CD4-positive, alpha-beta T cell (primary cell): Measurements from ENCODE around the gene MACROD2. TPM values are rescaled to one million over a fixed set of nuclear protein-coding genes. Genes with fewer than 3 reads are reported as not detected.

ENCODE experiments used
- ATAC-seq: fragments of 200-7000 bp; cut with Tn5 transposase; one replicate; pipeline ENCODE4 v1.10.0; 2022; ENCODE audit warnings: mild to moderate bottlenecking; ENCODE audit not compliant: poor library complexity
- CTCF ChIA-PET: fragments of 350-600 bp; sonication (Branson Sonifier 250); formaldehyde crosslinking; loops from one replicate; lab custom pipeline; 2021; ENCODE audit warnings: antibody characterized with exemption, inconsistent platforms; lab: Charles Lee
- POLR2A ChIA-PET: fragments of 350-600 bp; sonication (Branson Sonifier 250); formaldehyde crosslinking; loops from one replicate; lab custom pipeline; 2021; ENCODE audit warnings: antibody characterized with exemption, inconsistent platforms; lab: Charles Lee
- DNase-seq, 14 experiments: peaks; one replicate each; pipeline ENCODE4 v3.0.0-alpha.2; 2013 to 2020; ENCODE audit warnings: mixed read lengths in 2 of 14
- H3K27ac ChIP-seq, 2 donors: one replicate each; pipeline versions ENCODE4 v1.5.1 to v1.7.0; 2013; ENCODE audit warnings: low read length in 2 of 2, low read depth in 1 of 2, mild to moderate bottlenecking in 1 of 2
- H3K27me3 ChIP-seq, 2 experiments: 1 replicate in 1 of 2; 2 replicates in 1 of 2; pipeline versions ENCODE4 v1.6.1 to v1.7.0; 2013; ENCODE audit warnings: low read length in 2 of 2, control low read depth in 1 of 2, mild to moderate bottlenecking in 1 of 2, moderate library complexity in 1 of 2; ENCODE audit not compliant: insufficient read depth in 2 of 2, control insufficient read depth in 1 of 2
- H3K36me3 ChIP-seq: one replicate; pipeline ENCODE4 v1.6.1; 2013; ENCODE audit warnings: low read length, control low read depth; ENCODE audit not compliant: insufficient read depth
- H3K4me1 ChIP-seq: one replicate; pipeline ENCODE4 v1.6.1; 2013; ENCODE audit warnings: low read length, control low read depth; ENCODE audit not compliant: insufficient read depth
- H3K4me3 ChIP-seq: one replicate; pipeline ENCODE4 v1.5.1; 2013; ENCODE audit warnings: mild to moderate bottlenecking, low read length, moderate library complexity
- H3K9me3 ChIP-seq, 2 experiments: 1 replicate in 1 of 2; 2 replicates in 1 of 2; pipeline versions ENCODE4 v1.6.1 to v1.7.0; 2013; ENCODE audit warnings: low read length in 2 of 2, mild to moderate bottlenecking in 2 of 2, control low read depth in 1 of 2, moderate library complexity in 1 of 2; ENCODE audit not compliant: control insufficient read depth in 1 of 2, insufficient read depth in 1 of 2
- H3K27ac Mint-ChIP-seq: one replicate; pipeline ENCODE4 v1.8.0; 2020; ENCODE audit warnings: mixed read lengths
- H3K27me3 Mint-ChIP-seq: one replicate; pipeline ENCODE4 v1.8.0; 2021; ENCODE audit warnings: mixed read lengths
- H3K36me3 Mint-ChIP-seq: one replicate; pipeline ENCODE4 v1.8.0; 2021; ENCODE audit warnings: low read depth, mixed read lengths
- H3K4me1 Mint-ChIP-seq: one replicate; pipeline ENCODE4 v1.8.0; 2021; ENCODE audit warnings: low read depth, mixed read lengths
- H3K4me3 Mint-ChIP-seq: one replicate; pipeline ENCODE4 v1.8.0; 2020; ENCODE audit warnings: mild to moderate bottlenecking, mixed read lengths
- H3K9me3 Mint-ChIP-seq: one replicate; pipeline ENCODE4 v1.8.0; 2020; ENCODE audit warnings: mixed read lengths
- intact Hi-C, 2 experiments: fragments of 100-400 bp; cut with DNase I in 1 of 2; cut with micrococcal nuclease in 1 of 2; formaldehyde crosslinking; loops; one replicate each; pipeline versions ENCODE4 v1.15.1 to v1.9.0; 2023 to 2025; cut with DNase I, micrococcal nuclease
- total RNA-seq, 174 experiments: library from RNA in 2 of 174; stranded (reverse) in 2 of 174; gene quantifications; one replicate each; pipeline ENCODE4 v1.2.3 and lab custom pipeline; 2021 to 2026
- TF ChIP-seq, protein P1 (sequence below): fragments of 200-600 bp; IDR thresholded peaks from one replicate; pipeline ENCODE4 v1.8.0; 2022; ENCODE audit warnings: antibody characterized with exemption, mild to moderate bottlenecking

MACROD2 gene
- total RNA-seq, 2 experiments from 2014 or later = not detected

- Histone ChIP-seq H3K27ac (no peak overlapping the region), H3K4me3 (no peak overlapping the region), H3K4me1 (no peaks in the 10 kb centered on the region), H3K36me3 (no peaks in the 10 kb centered on the region), H3K27me3 (no peaks in the 10 kb centered on the region), H3K9me3 (peaks cover 0 to 9% of the 10 kb centered on the region in 2 experiments)
- Mint-ChIP-seq H3K27ac (no peak overlapping the region), H3K4me3 (no peak overlapping the region), H3K36me3 (no peaks in the 10 kb centered on the region), H3K4me1 (no peaks in the 10 kb centered on the region), H3K27me3 (no peaks in the 10 kb centered on the region), H3K9me3 (peaks cover 17% of the 10 kb centered on the region)
- intact Hi-C loops = no loop called here
- TF ChIP-seq, protein P1, sequence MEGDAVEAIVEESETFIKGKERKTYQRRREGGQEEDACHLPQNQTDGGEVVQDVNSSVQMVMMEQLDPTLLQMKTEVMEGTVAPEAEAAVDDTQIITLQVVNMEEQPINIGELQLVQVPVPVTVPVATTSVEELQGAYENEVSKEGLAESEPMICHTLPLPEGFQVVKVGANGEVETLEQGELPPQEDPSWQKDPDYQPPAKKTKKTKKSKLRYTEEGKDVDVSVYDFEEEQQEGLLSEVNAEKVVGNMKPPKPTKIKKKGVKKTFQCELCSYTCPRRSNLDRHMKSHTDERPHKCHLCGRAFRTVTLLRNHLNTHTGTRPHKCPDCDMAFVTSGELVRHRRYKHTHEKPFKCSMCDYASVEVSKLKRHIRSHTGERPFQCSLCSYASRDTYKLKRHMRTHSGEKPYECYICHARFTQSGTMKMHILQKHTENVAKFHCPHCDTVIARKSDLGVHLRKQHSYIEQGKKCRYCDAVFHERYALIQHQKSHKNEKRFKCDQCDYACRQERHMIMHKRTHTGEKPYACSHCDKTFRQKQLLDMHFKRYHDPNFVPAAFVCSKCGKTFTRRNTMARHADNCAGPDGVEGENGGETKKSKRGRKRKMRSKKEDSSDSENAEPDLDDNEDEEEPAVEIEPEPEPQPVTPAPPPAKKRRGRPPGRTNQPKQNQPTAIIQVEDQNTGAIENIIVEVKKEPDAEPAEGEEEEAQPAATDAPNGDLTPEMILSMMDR = no peak
- DNase-seq (no peak), ATAC-seq (no peak)
- CTCF ChIA-PET = no interaction called here
- POLR2A ChIA-PET = no interaction called here
Measured at GRCh38 chr20:14932040-14932439, 936.7 kb downstream of the MACROD2 start.

- no peaks in the 10 kb centered on the region for H3K27me3 Mint-ChIP-seq
- Histone ChIP-seq H3K27me3 (no peaks in the 10 kb centered on the region), H3K9me3 (peaks cover 0 to 5% of the 10 kb centered on the region in 2 experiments), H3K27ac (no peak overlapping the region), H3K36me3 (no peaks in the 10 kb centered on the region), H3K4me1 (no peaks in the 10 kb centered on the region), H3K4me3 (no peak overlapping the region)
- H3K27ac Mint-ChIP-seq = no peak overlapping the region
- no peaks in the 10 kb centered on the region for H3K36me3 Mint-ChIP-seq
- CTCF ChIA-PET = no interaction called here
- POLR2A ChIA-PET = no interaction called here
- DNase-seq (no peak), ATAC-seq (no peak)
- H3K4me3 Mint-ChIP-seq = no peak overlapping the region
- H3K4me1 Mint-ChIP-seq = no peaks in the 10 kb centered on the region
- TF ChIP-seq, protein P1 = no peak
- intact Hi-C loops = no loop called here
- H3K9me3 Mint-ChIP-seq = peaks cover 19% of the 10 kb centered on the region
Measured at GRCh38 chr20:14935285-14935684, 940.0 kb downstream of the MACROD2 start.

GRCh38 chr20:14937021-14937420, 941.7 kb downstream of the MACROD2 start:
- H3K36me3 Mint-ChIP-seq = no peaks in the 10 kb centered on the region

More at GRCh38 chr20:14937021-14937420, 941.7 kb downstream of the MACROD2 start:
- CTCF ChIA-PET = no interaction called here
- no peaks in the 10 kb centered on the region for H3K27me3 ChIP-seq
- TF ChIP-seq, protein P1 = no peak
- H3K36me3 ChIP-seq = no peaks in the 10 kb centered on the region
- no peaks in the 10 kb centered on the region for H3K4me1 ChIP-seq
- Mint-ChIP-seq H3K27ac (no peak overlapping the region), H3K27me3 (no peaks in the 10 kb centered on the region), H3K4me3 (no peak overlapping the region), H3K4me1 (no peaks in the 10 kb centered on the region), H3K9me3 (peaks cover 22% of the 10 kb centered on the region)
- H3K4me3 ChIP-seq = no peak overlapping the region
- peaks cover 0 to 8% of the 10 kb centered on the region in 2 experiments for H3K9me3 ChIP-seq
- POLR2A ChIA-PET = interaction anchor here (0.7 kb wide), 1 partner anchor 22 kb away, joined by 3 read pairs; no protein-coding TSS in a partner anchor
- H3K27ac ChIP-seq = no peak overlapping the region
- DNase-seq = no peak
- ATAC-seq = no peak
- intact Hi-C loops = no loop called here
